T-helper 1 cell (primary cell): Measurements from ENCODE around the gene DNAJC27.

Experiments
- DNase-seq, 5 donors: peaks; one replicate each; pipeline ENCODE4 v3.0.0-alpha.2; 2012 to 2020

Gene DNAJC27

DNA sequence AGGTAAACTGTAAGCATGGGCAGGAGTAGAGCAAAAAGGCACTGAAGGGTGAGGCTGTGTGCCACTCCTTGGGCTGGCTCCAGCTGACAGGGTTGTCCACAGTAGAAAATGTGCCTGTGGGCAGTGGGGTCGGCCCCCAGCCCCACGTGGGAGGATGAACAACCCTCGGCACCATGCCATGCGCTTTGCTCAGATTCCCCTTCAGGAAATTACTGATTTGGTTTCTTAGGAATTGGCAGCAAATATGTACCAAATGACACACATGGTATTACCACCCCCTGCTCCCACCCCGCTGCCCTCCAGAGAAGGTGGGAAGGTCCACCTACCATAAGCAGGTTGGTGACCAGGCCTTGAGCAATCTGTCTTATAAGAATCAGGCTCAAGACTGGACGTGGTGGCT lies 65.3 kb downstream of the DNAJC27 start:
- no peak for DNase-seq

DNA sequence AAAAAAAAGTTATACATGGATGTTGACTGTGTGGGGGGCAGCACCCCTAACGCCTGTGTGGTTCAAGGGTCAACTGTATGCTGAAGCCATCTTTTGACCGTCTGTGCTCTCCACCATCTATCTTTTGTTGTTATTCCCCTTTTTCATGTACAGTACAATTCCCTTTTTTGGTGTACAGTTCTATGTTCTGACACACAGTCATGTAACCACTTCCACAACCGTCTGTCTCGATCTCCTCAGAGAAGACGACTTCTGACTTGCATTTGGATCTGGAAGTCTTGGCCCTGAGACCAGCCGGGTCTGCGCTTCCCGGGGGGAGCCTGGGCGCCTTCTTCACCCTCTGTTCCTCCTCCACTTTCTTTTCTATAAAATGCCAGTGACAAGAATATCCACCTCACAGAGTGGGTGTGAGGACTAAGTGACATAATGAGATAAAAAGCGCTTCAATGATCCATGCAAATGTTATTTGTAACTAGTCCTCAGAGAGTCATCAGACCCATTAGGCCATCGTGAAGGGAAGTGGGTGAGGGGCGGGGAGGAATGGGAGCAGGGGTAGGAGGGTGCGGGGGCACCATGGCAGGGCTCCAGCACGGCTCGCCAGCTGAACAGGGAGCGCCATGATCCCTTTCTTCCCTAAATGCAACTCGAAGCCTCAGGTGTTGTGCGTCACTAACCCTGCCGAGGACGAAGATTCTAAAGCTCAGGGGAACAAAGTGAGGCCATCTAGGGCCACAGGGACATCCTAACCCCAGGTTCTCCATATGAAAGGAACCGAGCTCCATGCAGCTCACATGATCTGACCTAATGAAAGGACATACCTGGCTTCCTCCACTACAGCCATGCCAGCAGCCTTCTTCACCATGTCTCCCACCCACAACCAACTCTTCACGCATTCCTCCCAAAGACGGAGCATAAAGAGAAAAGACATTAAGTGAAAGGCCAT lies 68.3 kb downstream of the DNAJC27 start:
- DNase-seq: no peak

DNA sequence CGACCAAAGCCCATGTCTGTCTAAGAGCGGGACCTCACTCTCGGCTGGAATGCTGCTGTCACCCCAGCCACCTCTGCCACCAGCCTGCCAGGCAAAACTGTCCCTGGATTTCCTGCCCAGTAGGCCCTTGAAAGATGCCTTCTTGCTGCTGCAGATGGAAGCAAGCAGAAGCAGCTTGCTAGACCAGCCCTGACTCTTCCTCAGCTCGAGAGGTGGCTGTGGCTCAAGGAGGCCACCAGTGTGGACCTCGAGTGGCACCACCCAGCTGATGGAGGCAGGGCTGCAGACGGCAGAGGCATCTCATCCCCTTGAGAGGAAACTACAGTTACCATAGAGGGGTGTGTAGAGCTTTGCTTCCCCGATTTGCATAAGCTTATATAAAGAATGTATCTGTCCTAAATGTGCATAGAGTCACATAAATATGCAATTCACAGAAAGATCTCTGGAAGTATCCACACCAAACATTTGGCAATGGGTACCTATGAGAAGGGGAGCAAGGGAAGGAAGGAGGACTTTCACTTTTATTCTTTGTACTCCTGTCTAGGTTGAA lies 72.3 kb downstream of the DNAJC27 start:
- DNase-seq: no peak

DNA sequence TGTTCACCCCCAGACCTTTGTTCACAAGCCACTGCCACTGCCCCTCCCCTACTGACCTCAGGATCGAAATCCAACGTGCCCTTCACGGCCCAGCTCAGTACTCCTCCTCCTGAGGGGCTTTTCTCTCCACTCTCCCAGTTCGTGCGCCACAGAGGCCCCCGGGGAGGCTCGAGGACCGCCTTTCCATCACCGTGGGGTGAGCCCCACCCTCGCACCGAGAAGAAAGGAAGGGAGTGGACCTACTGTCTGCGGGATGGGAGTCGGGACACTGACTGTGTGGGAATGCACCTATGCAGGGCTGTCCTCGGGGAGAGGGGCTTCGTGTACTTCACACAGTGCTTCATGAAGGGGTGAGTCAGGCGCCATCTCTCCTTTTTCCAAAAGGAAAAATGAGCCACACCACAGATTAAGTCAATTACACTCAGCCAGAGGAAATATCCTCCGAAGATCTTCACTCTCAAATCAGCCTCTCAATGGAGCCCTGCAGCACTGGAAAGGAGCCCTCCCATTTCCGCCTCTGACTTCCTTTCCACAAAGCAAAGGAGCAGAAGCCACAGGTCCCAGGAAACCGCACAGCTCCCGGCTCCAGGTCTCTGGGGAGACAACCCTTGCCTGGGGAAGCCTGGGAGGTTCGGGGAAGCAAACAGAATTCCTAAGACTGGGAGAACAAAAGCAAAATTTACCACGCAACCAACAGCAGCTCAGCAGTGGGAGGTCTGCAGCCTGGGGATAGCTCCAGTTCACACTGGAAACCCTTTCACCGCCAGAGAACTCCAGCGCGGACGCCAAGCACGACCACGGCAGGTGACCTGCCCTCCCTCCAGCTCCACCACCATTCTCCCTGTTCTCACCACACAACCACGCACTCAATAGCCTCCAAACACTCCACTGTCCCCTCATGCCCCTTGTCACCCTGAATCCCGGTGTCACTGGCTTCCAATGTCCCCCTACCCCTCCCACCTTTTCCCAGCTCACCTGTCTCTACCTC lies 73.3 kb downstream of the DNAJC27 start:
- no peak for DNase-seq

DNA sequence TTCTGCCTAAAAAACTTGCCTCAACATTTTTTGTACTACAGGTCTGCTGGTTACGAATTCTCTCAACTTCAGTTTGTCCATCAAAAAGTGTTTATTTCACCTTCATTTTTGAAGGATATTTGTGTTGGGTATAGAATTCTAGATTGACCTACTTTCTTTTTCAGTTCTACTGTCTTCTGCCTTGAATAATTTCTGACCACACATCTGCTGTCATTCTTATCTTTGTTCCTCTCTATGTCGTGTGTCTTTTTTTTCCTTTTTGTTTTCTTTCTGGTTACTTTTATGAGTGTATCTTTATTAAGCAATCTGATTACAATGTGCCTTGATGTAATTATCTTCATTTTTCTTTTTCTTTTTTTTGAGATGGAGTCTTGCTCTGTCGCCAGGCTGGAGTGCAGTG lies 77.0 kb downstream of the DNAJC27 start:
- no peak for DNase-seq

DNA sequence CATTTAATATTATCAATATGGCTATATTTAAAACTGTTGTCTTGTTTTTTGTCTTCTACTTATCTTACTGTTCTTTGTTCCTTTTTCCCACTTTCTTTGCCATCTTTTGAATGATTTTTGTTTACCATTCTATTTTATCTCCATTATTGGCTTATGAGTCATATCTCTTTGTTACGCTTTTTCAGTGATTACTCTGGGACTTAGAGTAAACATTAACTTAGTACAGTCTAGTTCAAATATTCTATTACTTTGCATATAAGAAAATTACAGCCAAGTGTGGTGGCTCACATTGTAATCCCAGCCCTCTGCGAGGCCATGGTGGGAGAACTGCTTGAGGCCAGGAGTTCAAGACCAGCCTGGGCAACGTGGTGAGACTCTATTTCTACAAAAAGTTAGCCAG lies 77.8 kb downstream of the DNAJC27 start:
- no peak for DNase-seq
